Thyroid gland (tissue), 4 donors: ENCODE measurements around the gene ZNF28.

Source experiments
- CTCF ChIP-seq, 6 experiments: fragments of 200-600 bp in 3 of 6; fragments of 450-650 bp in 3 of 6; sonication (generic) in 3 of 6; IDR thresholded peaks; one replicate each; pipeline ENCODE4 v1.5.1; 2016 to 2019; ENCODE audit warnings: antibody characterized with exemption in 6 of 6, mild to moderate bottlenecking in 2 of 6, inconsistent platforms in 1 of 6, moderate library complexity in 1 of 6
- POLR2A ChIP-seq, 2 donors: fragments of 450-650 bp; IDR thresholded peaks; one replicate each; pipeline ENCODE4 v1.6.1; 2017; ENCODE audit warnings: antibody characterized with exemption in 2 of 2, mild to moderate bottlenecking in 2 of 2, moderate library complexity in 1 of 2

- TF ChIP-seq CTCF (IDR thresholded peaks at IDR 0.05) (no peak), POLR2A (IDR thresholded peaks at IDR 0.05) (no peak)
These were observed 35.4 kb downstream of the ZNF28 start for GRCh38 chr19:52786078-52786463.
